Mucosa of descending colon (tissue), 3 donors: Measurements from ENCODE around the gene SORBS1. TPM values are rescaled to one million over a fixed set of nuclear protein-coding genes. Genes with fewer than 3 reads are reported as not detected.

ENCODE experiments used
- ATAC-seq: fragments of 200-7000 bp; cut with Tn5 transposase; one replicate; pipeline ENCODE4 v1.9.1; 2020; ENCODE audit warnings: mild to moderate bottlenecking, moderate library complexity
- DNase-seq, 3 donors: peaks; one replicate each; pipeline ENCODE4 v3.0.0-alpha.2; 2020
- H3K36me3 ChIP-seq: fragments of 200-600 bp; one replicate; pipeline ENCODE4 v1.8.0; 2021; ENCODE audit warnings: low read depth, mild to moderate bottlenecking
- H3K4me1 ChIP-seq: fragments of 200-600 bp; one replicate; pipeline ENCODE4 v1.8.0; 2021; ENCODE audit warnings: low read depth, mild to moderate bottlenecking
- H3K4me3 ChIP-seq: fragments of 200-600 bp; one replicate; pipeline ENCODE4 v1.8.0; 2021; ENCODE audit warnings: mild to moderate bottlenecking
- H3K9me3 ChIP-seq: fragments of 200-600 bp; one replicate; pipeline ENCODE4 v1.8.0; 2021; ENCODE audit warnings: mild to moderate bottlenecking
- CTCF ChIP-seq: fragments of 200-600 bp; IDR thresholded peaks from one replicate; pipeline ENCODE4 v1.8.0; 2022; ENCODE audit warnings: antibody characterized with exemption, mild to moderate bottlenecking
- intact Hi-C, 2 donors: fragments of 100-400 bp; cut with DNase I in 1 of 2; cut with micrococcal nuclease in 1 of 2; formaldehyde crosslinking; loops; one replicate each; pipeline versions ENCODE4 v1.11.0 to v1.11.1; 2022; cut with DNase I, micrococcal nuclease
- total RNA-seq, 3 donors: library from RNA; stranded (reverse); fragmentation: NEBNext Ultra II Directional in 2 of 3; extraction: Animal tissue kit (Norgen Biotek cat#: 25700) in 2 of 3; gene quantifications; one replicate each; pipeline versions ENCODE4 v1.2.1 to v1.2.4, GENCODE V29; 2021 to 2023
- donor health status: DM: no; HTN: no; CAD: no; lungs with moderate emphysema.
- donor health status: DM: no; HTN: no; CAD: no.
- donor health status: DM: no; HTN: yes; CAD: no.

SORBS1 gene
- total RNA-seq, 3 donors from 2014 or later, result 48.9 to 699 (median 99.3) TPM

GRCh38 chr10:95261926-95262325, 299.2 kb downstream of the SORBS1 start:
- TF ChIP-seq CTCF, result no peak
- Histone ChIP-seq H3K9me3 (no peaks in the 10 kb centered on the region), H3K4me1 (peaks cover 18% of the 10 kb centered on the region), H3K4me3 (no peak overlapping the region), H3K36me3 (no peaks in the 10 kb centered on the region)
- DNase-seq, result no peak
- no peak for ATAC-seq
- intact Hi-C loops, result no loop called here

Other genes starting within 250 kb of the SORBS1 start
- 100 to 1,000 TPM in 2 of 3 donors, 10 to 100 TPM in 1; 85.6 to 230 (median 101) TPM for gene ALDH18A1, start 95.3 kb upstream of the SORBS1 start, total RNA-seq
- gene TCTN3, start 132.6 kb upstream of the SORBS1 start, total RNA-seq, result 10 to 100 TPM; 20.7 to 35.4 (median 31.6) TPM
- 10 to 100 TPM in 1 of 3 donors, 1 to 10 TPM in 2; 7.1 to 20.3 (median 7.2) TPM for gene ENTPD1, start 194.8 kb upstream of the SORBS1 start, total RNA-seq